Suppressor macrophage (primary cell): ENCODE data around the gene KCNN1.
A peak's percentile ranks its signal among the peaks of the same experiment; 100 is the strongest.
"Not testable (repeated sequence)": the region's sequence is repeated elsewhere in the genome, so short reads cannot be mapped to it uniquely, and the experiment has no call there.

ENCODE experiments used
- DNase-seq, 4 experiments: peaks; one replicate each; pipeline ENCODE4 v3.0.0-alpha.2; 2020 to 2022

The KCNN1 gene

GRCh38 chr19:18031401-18031800, 64.5 kb downstream of the KCNN1 start:
- DNase-seq, result peak; percentile 44 to 71 (median 68)

DNA sequence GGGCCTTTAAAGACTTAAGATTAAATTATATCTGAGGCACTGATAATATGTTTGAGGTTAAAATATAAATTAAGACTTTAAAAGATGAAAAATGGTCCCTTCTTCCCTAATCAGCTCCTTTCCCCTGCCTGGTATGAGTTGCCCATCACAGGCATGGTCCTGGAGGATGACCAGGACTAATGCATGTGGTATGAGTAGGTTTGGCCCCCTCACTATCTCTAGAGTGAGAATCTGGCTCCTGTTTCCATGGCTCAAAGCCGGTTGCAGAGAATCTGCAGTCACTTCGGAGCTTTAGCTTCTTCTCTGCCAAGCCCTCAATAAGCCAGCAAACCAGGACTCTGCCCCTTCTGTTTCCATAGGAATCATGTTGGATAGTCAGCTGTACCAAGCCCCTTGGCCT, 65.2 kb downstream of the KCNN1 start:
- not testable (repeated sequence) for DNase-seq

- DNase-seq, result no peak
Observed at GRCh38 chr19:18041054-18041453, 74.1 kb downstream of the KCNN1 start.

GRCh38 chr19:18043676-18044075, 76.8 kb downstream of the KCNN1 start:
- no peak for DNase-seq

DNA sequence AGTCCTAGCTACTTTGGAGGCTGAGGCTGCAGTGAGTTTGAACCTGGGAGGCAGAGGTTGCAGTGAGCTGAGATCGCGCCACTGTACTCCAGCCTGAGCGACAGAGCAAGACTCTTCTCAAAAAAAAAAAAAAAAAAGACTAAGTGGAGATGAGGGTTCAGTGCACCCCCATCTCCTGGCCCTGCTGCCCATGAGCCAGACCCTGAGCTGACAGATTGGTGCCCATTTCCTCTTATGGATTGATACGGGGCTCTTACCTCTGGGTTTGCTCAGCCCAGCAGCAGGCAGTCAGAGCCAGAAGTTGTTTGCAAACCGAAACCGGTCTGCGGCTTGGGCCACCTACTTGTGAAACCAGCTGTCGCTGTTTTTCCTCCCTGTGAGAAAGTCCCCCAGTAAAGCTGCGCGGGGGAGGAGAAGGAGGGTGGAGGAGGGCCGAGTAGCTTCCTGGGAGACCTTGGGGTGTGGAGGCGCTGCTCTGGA, 78.0 kb downstream of the KCNN1 start:
- peak; percentile 87 to 95 (median 92) for DNase-seq

DNA sequence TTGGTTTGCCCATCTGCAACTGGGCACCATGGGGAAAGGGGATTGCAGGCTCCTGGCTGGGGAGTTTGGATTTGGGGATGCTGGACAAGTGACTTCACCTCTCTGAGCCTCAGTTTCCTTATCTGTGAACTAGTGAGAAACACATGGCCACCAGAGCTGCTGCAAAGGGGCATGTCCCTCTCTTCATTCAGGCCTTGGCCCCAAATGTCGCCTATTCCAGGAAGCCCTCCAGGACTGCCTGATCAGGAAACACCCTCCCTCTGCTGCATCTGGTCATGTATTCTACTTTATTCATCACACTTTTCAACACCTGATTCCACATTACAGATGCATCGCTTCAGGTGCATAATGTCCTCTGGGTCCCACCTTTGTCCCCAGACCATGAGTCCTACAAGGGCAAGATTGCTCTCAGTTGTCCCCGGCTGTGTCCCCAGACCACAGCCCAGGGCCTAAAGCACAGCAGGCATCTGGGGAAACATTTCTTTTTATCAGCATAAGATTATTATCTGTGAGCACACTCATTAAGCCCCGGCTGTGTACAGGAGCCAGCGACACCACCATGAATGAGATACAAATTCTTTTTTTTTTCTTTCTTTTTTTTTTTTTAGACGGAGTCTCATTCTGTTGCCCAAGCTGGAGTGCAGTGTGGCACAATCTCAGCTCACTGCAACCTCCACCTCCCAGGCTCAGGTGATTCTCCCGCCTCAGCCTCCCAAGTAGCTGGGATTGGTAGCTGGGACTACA, 78.6 kb downstream of the KCNN1 start:
- no peak for DNase-seq

- DNase-seq, result peak in 1 of 4 experiments; percentile 33
Observed at GRCh38 chr19:18046059-18046718, 79.3 kb downstream of the KCNN1 start.

- DNase-seq, result peak; percentile 69 to 87 (median 78)
Observed at GRCh38 chr19:18049385-18049784, 82.5 kb downstream of the KCNN1 start.
